ENCODE data around the gene GFY. TPM values are rescaled to one million over a fixed set of nuclear protein-coding genes. Genes with fewer than 3 reads are reported as not detected.

Gene GFY
- total RNA-seq, 4 donors from 2014 or later = not detected

GRCh38 chr19:49395581-49396407, 29.4 kb upstream of the GFY start:
- no peak overlapping the region for H3K4me3 ChIP-seq (ENCODE audit: low read depth, poor library complexity, severe bottlenecking)
- 72 to 82% methylated on average over 15 of the region's 15 CpGs for WGBS, 2 donors
- intact Hi-C loops (cut with DNase I; ENCODE audit: low total_unique reads) = no loop called here
- TF ChIP-seq POLR2A (IDR thresholded peaks at IDR 0.05) (no peak), CTCF (IDR thresholded peaks at IDR 0.05) (no peak)
- DNase-seq (ENCODE audit: low spot score in 2 of 2) = no peak

- no peak overlapping the region for H3K4me3 ChIP-seq (ENCODE audit: low read depth, poor library complexity, severe bottlenecking)
- intact Hi-C loops (cut with DNase I; ENCODE audit: low total_unique reads) = no loop called here
- TF ChIP-seq POLR2A (IDR thresholded peaks at IDR 0.05) (no peak), CTCF (IDR thresholded peaks at IDR 0.05) (no peak)
- DNase-seq (ENCODE audit: low spot score in 2 of 2) = no peak
- WGBS, 2 donors = 83 to 89% methylated on average over 8 of the region's 8 CpGs
Measured at GRCh38 chr19:49396738-49397505, 28.3 kb upstream of the GFY start.

- intact Hi-C loops (cut with DNase I; ENCODE audit: low total_unique reads) = no loop called here
- H3K4me3 ChIP-seq (ENCODE audit: low read depth, poor library complexity, severe bottlenecking) = no peak overlapping the region
- 53 to 70% methylated on average over 8 to 11 of the region's 11 CpGs for WGBS, 2 donors
- DNase-seq (ENCODE audit: low spot score in 2 of 2) = no peak
- TF ChIP-seq POLR2A (IDR thresholded peaks at IDR 0.05) (no peak), CTCF (IDR thresholded peaks at IDR 0.05) (no peak)
Measured at GRCh38 chr19:49398001-49398615, 27.1 kb upstream of the GFY start.

- WGBS, 2 donors = 83 to 91% methylated on average over 6 of the region's 6 CpGs
- no peak overlapping the region for H3K4me3 ChIP-seq (ENCODE audit: low read depth, poor library complexity, severe bottlenecking)
- no peak for DNase-seq (ENCODE audit: low spot score in 2 of 2)
- intact Hi-C loops (cut with DNase I; ENCODE audit: low total_unique reads) = no loop called here
- TF ChIP-seq CTCF (IDR thresholded peaks at IDR 0.05) = no peak
- no peak for TF ChIP-seq POLR2A (IDR thresholded peaks at IDR 0.05)
Measured at GRCh38 chr19:49398931-49399330, 26.3 kb upstream of the GFY start.

- no peak overlapping the region for H3K4me3 ChIP-seq (ENCODE audit: low read depth, poor library complexity, severe bottlenecking)
- intact Hi-C loops (cut with DNase I; ENCODE audit: low total_unique reads) = no loop called here
- WGBS, 2 donors = 78 to 80% methylated on average over 6 of the region's 6 CpGs
- TF ChIP-seq CTCF (IDR thresholded peaks at IDR 0.05) = no peak
- no peak for TF ChIP-seq POLR2A (IDR thresholded peaks at IDR 0.05)
- no peak for DNase-seq (ENCODE audit: low spot score in 2 of 2)
Measured at GRCh38 chr19:49400029-49400428, 25.2 kb upstream of the GFY start.

All from lower leg skin (tissue), 4 donors.